Effector CD4-positive, alpha-beta T cell (primary cell): ENCODE measurements around the gene ANP32B.
A peak's percentile ranks its signal among the peaks of the same experiment; 100 is the strongest.
"Not testable (repeated sequence)": the region's sequence is repeated elsewhere in the genome, so short reads cannot be mapped to it uniquely, and the experiment has no call there.

ENCODE experiments used
- DNase-seq: peaks from one replicate; pipeline ENCODE4 v3.0.0-alpha.2; 2020

The ANP32B gene

DNA sequence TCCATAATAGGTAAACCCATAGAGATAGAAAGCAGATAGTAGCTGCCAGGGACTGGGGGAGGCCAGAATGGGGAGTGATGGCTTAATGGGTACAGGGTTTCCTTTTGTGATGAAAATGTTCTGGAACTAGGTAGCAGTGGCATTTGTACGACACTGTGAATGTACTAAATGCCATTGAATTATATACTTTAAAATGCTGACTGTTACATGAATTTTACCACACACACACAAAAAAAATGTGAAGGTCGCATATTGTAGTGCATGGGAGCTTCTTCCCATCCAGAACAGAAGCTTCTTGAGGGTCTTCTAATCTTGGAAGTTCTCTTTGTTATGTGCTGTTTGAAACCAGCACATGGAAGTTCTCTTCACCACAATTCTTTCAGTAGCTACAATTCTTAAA, 19.9 kb upstream of the ANP32B start:
- DNase-seq: no peak

DNA sequence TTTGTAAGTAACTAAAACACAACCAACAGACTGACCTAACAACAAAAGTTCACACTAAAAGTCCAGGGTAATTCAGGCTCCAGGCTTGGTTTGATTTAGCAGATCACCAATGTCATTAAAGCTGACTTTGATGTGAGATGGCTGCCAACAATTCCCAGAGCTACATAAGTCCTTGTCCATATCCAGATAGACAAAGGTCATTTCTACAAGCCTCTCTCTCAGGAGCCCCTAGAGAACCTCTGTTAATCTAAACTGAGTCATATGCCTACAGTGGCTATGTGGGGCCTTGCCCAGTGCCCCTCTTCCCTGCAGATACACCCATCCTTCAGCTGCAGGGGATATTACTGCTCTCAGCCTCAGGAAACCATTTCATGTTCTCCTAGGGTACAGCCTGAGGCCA, 18.2 kb upstream of the ANP32B start:
- no peak for DNase-seq

GRCh38 chr9:97966493-97966892, 16.6 kb upstream of the ANP32B start:
- DNase-seq: no peak

DNA sequence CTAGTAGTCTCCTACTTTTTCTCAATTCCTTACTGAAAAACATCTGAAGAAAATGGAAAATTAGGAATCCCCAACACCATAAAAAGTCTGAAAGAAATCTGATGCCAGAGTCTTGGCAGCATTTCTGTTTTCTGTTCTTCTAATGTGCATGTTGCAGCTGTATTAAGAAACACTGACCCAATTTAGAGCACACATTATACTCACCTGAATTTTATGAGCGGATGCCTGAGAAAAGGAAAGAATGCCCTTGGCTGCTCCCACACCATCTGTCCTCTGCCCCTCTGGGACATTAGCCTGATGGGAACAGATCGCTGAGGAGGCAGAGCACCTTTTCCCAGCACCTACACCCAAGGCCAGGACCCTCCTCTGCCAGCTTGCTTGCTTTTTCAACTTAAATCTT, 14.1 kb upstream of the ANP32B start:
- DNase-seq: no peak

DNA sequence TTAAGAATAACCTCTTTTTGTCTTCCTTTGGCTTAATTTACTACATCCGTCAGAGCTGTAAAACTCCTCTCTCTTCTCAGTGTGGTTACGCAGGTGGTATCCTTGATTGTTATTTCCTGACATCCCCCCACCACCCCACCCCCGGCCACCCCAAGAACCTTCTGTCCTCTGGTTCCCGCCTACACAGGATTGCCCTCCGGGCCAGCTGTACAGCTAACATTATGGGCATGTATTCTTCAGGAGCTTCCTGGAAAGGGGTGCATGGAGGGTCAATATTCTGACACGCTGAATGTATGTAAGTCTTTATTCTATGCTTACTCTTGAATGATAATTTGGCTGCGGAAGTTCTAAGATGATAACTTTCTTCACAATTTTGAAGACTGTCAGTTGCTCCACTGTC, 13.0 kb upstream of the ANP32B start:
- DNase-seq: no peak

DNA sequence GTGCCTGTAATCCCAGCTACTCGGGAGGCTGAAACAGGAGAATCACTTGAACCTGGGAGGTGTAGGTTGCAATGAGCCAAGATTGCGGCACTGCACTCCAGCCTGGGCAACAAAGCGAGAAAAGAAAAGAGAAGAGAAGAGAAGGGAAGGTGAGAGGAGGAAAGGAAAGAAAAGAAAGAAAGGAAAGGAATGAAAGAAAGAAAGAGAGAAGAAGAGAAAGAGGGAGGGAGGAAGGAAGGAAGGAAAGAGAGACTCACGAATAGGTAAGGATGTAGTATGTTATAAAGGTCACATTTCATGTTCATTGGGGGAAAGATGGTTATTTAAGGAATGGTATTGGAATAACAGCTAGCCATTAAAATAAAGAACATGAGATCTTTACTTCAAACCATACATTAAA, 10.4 kb upstream of the ANP32B start:
- no peak for DNase-seq

GRCh38 chr9:97975376-97975775, 7.8 kb upstream of the ANP32B start:
- no peak for DNase-seq

DNA sequence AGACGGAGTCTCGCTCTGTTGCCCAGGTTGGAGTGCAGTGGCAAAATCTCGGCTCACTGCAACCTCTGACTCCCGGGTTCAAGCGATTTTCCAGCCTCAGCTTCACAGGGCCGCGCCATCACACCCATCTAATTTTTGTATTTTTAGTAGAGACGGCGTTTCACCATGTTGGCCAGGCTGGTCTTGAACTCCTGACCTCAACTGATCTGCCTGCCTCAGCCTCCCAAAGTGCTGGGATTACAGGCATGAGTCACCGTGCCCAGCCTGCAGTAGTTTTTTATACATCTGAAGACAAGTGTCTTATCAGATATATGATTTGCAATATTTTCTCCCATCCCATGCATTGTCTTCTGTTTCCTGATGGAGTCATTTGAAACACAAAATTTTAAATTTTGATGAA, 6.5 kb upstream of the ANP32B start:
- not testable (repeated sequence) for DNase-seq

GRCh38 chr9:97978371-97979130, 4.6 kb upstream of the ANP32B start:
- DNase-seq: no peak

DNA sequence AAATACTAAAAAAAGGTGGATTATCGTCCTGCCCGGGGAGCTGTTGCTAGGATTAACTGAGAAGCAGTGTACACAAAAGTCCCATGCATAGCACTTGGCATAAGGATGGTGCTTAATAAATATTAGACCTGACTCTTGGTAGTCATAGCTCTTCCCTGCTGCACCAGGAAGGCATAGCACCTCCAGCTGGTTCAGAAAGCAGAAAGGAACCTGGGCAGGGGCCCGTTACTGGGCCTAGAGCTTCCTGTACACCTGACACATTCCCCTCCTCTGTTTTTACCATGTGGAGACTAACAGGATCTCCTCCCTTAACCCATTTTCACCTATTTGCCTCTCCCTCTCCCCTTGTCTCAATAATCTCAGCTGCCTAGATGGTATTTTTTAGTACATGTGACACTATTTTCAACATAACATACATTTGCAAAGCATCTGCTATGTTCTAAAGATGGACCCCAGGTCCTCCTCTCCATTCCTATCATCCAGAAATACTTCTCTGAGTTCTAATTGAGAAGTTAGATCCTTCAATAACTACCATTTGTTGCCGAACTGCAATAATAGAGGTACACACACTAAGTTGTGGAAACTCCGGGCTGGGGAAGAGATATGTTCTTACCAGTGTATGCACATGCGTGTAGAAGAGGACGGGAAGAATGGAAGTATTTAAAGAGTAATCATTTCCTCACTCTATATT, 3.2 kb upstream of the ANP32B start:
- no peak for DNase-seq

DNA sequence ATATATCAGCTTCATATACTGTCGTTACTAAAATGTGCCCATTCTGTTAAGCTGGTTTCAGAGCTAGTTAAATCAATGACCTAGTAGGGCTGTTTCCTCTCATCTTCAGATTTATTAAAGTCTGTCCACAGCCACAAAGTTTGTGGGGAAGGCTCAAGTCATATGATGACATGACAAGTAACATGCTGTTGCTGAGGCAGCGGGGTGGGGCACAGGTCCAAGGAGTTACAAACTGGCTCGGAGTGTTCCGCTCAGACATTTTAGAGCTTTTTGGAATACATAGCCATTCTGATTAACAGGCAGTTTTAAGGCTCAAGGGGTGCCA, 2.7 kb upstream of the ANP32B start:
- no peak for DNase-seq

- DNase-seq: no peak
These were observed 2.0 kb upstream of the ANP32B start for GRCh38 chr9:97980918-97981845.

GRCh38 chr9:97981846-97982682, 1.1 kb upstream of the ANP32B start:
- DNase-seq: no peak

GRCh38 chr9:97983589-97984187, 547 bp downstream of the ANP32B start:
- peak; percentile 52 for DNase-seq

DNA sequence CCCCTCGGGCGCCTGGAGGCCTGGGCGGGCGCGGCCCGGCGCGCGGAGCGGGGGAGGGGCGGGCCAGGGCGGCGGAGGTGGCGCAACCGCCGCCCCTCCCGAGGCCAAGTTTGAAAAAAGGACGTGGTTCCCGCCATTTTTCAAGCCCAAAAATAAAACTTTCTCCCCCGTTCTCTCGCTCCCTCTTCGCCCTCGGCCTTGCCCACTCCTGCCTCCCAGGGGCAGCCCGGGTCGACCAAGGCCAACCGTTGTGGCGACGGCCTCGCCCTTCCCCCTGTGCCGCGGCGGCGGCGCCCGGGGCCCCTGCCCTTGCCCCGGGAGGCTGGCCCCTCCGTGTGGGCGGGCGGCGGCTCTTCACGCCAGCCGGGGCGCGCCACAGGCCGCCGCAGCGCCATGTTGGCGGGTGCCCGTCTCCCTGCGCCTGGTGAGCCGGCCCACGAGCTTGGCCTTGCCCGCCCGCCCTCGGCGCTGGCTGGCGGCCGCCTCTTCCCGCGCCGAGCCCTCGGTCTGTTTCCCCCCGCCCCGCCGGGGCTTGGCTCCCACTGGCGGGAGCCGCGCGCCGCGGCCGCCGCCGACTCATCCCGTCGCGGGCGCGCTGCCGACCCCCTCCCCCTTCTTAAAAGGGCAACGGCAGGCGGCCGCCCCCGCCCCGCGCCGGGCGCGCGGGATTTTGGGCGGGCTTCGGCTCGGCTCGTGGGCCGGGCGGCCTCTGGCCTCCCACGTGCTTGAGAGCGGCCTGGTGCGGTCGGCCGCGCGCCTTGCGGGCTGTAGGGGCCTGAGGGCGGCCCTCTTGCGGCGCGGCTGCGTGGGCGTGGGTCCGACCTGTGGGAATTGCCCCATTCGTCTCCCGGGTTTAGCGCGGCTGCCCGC, 1.3 kb downstream of the ANP32B start:
- peak; percentile 71 for DNase-seq

- DNase-seq: peak; percentile 31
These were observed 2.1 kb downstream of the ANP32B start for GRCh38 chr9:97985058-97985861.

DNA sequence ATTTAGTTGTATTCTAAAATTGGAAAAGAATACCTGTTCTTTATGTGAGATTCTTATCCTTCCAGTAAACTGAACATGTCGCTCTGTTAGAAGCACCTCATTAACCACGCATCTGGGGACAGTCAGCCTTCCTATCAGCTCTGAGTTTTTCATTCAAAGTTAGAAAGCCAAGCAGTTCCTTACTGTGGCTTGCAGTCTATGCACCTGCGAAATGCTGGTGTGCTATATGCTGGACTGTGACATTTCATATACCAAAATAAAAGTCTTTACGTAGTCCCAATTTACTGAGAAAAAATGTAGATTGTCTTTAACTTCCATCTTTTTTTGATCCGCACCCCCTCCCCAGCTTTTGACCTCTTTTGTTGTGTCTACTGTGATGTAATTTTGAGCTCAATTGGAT, 4.3 kb downstream of the ANP32B start:
- no peak for DNase-seq

- DNase-seq: no peak
These were observed 7.1 kb downstream of the ANP32B start for GRCh38 chr9:97990259-97990658.

GRCh38 chr9:97991818-97992217, 8.7 kb downstream of the ANP32B start:
- no peak for DNase-seq

DNA sequence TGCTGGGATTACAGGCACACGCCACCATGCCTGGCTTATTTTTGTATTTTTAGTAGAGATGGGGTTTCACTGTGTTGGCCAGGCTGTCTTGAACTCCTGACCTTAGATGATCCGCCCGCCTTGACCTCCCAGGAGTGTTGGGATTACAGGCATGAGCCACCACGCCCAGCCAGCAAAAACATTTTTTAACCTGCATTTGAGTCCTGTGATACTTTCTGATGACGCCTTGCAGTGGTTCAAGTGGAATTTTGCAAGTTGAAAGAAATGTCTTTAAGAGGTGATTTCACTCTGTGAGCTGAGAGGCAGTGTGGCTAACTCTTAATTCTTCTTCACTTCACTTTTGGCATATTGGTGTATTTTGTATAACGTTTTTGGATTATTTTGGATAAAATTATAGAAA, 9.1 kb downstream of the ANP32B start:
- DNase-seq: no peak
